GM18502 (cell line): ENCODE data around the gene RASA3.

Experiments used
- ATAC-seq: cut with Tn5 transposase; IDR thresholded peaks from one replicate; pipeline ENCODE4 v1.9.1; 2021; ENCODE audit warnings: mild to moderate bottlenecking; ENCODE audit not compliant: unreplicated experiment, poor library complexity

Gene RASA3

DNA sequence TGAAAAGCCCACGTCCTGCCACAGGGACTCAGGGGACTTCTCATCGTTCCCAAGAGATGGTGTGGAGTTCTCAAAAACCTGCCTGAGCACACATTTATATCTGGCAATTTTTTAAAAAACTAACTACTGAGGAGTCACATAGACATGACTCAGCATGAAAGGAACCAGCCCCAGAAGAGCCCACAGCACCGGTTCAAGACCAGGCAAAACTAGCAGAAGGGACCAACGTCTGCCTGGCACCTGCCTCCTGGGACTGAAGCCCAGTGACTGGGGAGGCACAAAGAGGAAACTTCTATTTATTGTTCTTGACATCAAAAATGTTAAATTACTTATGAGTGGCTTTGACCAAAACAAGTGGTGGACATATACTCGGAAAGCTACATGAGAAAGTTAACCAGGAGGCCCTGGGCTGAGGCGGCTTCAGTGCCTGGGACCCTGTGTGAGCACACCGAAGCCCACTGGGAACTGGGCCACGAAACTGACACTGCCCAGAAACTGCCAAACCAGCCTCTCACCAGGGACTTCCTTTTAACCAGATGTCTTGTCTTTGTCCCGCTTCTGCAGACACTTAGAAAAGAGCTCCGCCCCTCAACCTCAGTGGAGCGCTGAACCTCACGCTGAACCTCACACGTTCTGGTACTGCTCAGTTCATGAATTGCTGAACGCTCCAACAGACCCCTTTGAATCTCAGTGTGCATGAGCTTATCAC lies 184.2 kb downstream of the RASA3 start:
- ATAC-seq: no peak

- no peak for ATAC-seq
Measured at GRCh38 chr13:113947311-113948033, 185.0 kb downstream of the RASA3 start.

DNA sequence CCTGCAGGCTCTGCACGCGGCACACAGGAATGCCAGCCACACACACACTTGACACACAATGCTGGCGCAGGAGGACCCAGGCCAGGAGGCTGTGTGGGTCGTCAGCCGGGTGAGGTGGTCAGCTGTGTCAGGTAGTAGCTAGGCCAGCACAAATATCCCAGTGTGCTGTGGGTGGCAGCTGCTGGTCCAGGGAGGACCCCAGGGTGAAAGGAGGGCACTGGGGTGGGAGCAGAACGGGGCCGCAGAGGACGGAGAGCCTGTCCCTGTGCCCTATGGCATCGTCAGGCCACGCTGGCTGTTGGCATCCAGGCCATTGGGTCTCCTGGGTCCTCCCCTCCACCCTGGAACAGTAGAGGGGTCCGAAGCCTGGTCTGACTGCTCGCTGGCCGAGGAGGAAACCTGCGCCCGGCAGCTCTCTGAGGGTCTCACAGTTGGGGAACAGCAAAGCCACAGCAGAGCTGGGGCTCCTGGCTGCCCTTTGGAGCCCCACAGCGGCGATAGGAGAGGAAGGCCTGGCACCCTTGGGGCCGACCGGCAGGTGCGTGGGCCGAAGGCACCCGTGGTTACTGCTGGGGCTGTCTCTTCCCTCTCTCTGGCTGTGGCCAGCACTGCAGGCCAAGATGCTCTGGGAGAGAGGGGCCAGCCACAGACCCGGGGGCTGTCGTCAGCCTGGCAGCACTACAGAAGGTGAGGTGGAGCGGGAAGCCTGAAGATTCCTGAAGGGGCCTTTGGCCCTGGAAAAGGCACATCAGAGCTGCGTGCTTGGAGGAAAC lies 185.8 kb downstream of the RASA3 start:
- no peak for ATAC-seq

DNA sequence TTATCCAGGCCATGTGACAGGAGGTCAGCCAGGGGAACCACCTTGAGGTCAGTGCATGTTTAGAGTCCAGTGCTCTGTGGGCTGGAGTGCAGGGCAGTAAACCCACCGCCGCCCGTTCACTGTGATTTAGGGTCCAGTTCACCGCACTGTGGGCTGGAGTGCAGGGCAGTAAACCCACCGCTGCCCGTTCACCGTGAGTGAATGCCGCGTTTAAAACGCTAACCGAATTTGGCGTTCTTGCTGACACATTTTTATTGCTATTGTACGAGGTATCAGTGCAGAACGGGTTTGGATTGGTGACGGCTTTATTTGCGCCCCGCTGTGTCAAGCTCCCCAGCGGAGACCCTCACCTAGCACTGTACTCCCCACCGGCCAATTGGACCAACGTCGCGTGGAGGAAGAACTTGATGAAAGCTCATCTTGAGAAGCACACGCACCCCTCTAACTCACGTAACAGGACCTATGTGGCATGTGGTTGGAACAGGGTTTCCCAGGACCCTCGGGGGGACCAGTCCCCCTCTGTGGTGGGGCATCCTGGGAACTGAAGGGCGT lies 186.5 kb downstream of the RASA3 start:
- no peak for ATAC-seq

GRCh38 chr13:113943821-113944565 lies 188.4 kb downstream of the RASA3 start:
- ATAC-seq: no peak

GRCh38 chr13:113942591-113943103 lies 189.8 kb downstream of the RASA3 start:
- ATAC-seq: no peak

- no peak for ATAC-seq
Measured at GRCh38 chr13:113941571-113942191, 190.7 kb downstream of the RASA3 start.

DNA sequence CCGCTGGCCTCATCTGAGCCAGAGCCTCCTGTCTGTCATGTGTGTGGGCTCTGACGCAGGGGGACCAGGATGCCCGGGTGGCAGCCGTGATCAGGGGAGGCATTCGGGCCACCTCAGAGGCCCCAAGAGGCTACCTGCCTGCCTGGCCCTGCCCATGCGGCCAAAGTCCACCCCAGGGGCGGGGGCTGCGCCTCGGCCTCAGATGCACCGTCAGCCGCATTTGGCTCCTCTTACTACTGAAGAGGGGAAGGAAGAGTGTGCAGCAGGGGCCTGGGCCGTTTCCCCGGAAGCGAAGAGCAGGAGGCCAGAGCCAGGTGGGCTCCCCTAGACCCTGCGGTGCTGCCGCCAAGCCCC lies 192.5 kb downstream of the RASA3 start:
- no peak for ATAC-seq

DNA sequence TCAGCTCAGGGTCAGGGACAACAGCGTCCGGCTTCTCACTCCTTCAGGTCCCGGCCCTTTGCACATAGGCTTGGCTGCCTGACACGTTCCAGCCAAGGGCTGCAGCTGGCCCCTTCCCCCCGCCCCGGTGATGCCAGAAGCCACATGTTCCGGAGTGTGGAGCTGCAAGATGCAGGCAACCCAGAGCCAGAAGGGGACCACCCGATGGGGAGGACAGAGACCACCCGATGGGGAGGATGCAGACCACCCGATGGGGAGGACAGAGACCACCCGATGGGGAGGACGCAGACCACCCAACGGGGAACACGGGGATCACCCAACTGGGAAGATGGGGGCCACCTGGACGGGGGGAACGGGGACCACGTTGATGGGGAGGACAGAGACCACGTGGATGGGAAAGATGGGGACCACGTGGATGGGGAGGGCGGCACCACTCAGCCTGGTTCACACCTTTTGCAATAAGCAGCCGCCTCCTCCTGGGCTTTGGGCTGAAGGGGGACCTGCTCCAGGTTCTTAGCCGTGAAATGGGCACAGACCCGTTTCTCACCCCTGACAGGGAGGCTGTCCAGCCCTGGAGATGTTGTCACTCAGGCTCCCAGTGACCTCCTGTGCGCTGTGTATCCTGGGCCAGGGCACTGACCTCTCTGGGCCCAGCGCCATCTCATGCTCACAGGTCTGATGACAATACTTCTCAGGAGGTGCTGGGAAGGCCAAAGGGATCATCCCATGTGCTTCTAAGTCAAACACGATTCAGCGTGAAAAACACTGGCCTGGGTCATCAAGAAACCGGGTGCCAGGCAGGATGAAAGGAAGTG lies 193.1 kb downstream of the RASA3 start:
- ATAC-seq: no peak

GRCh38 chr13:113938716-113939115 lies 193.7 kb downstream of the RASA3 start:
- no peak for ATAC-seq

- no peak for ATAC-seq
Measured at GRCh38 chr13:113938246-113938645, 194.2 kb downstream of the RASA3 start.

DNA sequence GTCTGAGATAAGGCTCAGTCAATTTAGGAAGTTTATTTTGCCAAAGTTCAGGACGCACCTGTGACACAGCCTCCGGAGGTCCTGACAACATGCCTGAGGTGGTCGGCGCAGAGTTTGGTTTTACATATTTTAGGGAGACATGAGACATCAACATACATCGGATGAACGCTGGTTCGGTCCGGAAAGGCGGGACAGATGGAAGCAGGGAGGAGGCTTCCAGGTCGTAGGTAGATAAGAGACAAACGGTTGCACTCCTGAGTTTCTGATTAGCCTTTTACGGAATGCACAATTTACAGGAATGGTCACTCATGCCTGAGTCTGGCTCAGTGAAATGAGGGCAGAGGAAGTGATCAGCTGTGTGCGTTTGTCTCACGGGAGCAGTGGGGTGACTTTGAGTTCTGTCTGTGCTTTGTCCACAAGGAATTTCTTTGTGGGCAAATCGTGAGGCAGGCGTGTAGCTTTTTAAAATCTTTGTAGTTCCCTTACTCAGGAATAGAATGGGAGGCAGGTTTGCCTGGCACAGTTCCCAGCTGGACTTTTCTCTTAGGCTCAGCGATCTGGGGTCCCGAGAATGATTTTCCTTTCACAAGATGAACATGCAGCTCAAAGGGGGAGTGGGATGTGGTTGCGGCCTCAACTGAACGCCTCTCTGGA lies 194.8 kb downstream of the RASA3 start:
- no peak for ATAC-seq

- no peak for ATAC-seq
Measured at GRCh38 chr13:113937073-113937472, 195.3 kb downstream of the RASA3 start.

DNA sequence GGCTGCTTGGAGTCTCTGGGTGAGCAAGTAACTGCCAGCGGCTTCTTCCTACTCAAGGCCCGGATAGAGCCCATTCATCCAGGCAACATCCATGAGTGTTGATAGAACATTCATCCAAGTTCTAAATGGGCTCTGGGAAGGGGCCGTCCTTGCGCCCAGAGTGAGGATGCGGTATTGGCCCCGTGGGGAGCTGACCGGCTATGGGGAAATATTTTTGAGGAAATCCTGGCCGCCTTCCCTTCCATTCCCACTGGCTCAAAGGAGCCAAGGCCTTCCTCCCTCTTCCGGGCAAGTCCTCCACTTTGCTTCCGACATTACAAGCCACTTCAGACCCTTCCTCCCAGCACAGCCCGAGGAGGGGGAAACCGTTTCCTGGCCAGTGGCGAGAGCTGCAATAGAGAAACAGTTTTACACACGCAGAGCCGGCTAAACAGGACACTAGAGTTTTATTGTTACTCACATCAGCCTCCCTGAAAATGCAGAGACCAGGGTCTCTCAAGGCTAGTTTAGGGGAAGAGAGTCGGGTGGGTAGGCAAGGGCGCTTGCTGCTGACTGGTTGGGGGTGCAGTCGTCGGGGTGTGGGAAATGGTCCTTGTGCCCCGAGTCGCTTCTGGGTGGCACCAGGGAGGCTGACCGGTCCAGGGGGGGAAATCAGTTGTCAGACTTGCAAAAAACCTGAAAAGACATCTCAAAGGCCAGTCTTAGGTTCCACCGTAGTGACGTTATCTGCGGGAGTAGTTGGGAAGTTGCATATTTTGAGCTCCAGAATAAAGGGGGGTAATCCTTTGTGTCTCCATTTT lies 196.1 kb downstream of the RASA3 start:
- ATAC-seq: no peak

DNA sequence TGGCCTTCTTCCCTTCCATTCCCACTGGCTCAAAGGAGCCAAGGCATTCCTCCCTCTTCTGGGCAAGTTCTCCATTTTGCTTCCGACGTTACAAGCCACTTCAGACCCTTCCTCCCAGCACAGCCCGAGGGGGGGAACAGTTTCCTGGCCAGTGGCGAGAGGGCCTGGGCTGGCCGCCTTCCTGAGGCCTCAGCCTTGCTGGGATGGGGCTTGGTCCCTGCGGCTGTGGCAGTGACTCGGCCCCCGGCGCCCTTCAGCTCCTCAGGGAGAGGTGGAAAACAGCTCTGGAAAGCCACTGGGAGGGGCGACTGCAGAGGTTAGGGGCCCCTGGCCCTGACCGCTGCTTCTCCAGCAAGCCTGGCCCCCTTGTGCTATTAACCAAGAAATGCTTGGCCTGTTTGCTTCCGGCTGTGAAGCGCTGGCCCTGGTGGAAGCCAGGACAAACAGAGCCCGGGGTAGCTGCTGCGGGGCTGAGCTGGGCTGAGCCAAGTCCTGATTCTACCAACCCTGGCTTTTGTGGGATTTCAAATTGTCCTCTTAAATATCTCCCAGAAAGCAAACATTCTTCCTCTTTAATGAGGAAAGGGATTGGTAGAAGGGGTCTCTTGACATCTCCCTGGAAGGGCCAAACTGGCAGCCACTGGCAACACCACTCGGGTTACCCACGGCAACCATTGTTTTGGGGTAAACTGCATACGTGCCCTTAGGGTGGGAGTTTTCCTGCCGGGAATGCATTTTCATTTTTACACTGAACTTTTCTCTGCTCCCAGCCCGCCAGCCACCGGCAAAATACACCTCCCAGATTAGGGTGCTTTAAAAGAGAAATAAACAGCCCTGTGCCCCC lies 197.2 kb downstream of the RASA3 start:
- no peak for ATAC-seq

DNA sequence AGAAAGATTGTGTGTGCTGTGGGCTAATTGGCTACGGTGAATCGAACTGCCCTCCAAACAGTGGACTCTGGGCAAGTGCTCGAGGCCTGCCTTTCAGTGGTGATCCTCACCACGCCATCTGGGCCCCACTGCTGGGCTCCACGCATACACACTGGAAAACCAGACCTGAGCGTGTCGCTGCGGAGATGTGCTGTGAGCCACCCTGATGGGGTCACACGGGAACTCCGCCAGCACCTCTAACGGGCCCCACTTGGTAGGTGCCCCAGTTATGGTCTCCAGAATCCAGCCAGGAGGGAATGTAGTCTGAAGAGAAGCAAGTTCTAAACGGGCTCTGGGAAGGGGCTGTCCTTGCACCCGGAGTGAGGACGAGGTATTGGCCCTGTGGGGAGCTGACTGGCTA lies 197.8 kb downstream of the RASA3 start:
- no peak for ATAC-seq

DNA sequence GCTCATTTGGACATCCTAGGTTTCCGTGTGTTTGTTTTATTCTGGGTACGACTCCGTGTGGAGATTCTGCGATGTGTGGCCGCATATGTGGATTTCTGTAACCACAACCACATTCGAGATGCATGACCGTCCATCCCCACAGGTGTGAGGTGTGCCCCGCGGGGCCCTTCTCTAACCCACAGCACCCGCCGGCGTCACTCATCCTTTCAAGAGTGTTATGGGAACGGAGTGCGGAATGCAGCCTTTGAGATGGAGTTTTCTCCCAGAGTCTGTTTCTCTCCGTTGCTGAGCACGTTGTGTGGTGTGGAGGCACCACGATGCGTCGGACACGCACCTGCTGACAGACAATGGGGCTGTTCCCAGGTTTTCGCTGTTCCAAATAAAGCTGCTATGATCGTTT lies 198.5 kb downstream of the RASA3 start:
- no peak for ATAC-seq
